GM12873 (cell line): Measurements from ENCODE around the gene RS1.

Source experiments
- TF ChIP-seq, protein P1 (sequence below): IDR thresholded peaks from 2 replicates; pipeline ENCODE4 v1.5.1; 2012; ENCODE audit warnings: low read depth, mild to moderate bottlenecking, moderate library complexity, low read length, control low read depth; ENCODE audit not compliant: insufficient read depth; ENCODE audit errors: missing control alignments

The RS1 gene

DNA sequence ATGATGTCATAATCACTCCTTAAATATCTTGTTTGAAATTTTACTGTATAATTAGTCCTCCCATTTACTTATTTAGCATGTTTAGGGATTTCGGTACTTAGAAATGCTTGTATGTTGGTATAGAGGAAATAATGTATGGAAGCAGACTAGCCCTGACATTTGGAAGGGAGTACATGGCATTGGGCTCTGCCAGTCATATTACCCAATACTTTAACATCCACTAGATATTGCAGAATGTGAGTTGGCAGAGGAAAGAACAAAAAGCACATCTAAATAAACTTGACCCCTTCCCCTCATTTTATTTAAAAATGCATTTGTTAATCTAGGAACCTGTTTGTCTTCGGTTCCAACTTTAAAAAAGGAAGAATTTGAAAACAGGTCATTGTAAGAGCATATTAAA is 77.8 kb downstream of the RS1 start:
- TF ChIP-seq, protein P1, sequence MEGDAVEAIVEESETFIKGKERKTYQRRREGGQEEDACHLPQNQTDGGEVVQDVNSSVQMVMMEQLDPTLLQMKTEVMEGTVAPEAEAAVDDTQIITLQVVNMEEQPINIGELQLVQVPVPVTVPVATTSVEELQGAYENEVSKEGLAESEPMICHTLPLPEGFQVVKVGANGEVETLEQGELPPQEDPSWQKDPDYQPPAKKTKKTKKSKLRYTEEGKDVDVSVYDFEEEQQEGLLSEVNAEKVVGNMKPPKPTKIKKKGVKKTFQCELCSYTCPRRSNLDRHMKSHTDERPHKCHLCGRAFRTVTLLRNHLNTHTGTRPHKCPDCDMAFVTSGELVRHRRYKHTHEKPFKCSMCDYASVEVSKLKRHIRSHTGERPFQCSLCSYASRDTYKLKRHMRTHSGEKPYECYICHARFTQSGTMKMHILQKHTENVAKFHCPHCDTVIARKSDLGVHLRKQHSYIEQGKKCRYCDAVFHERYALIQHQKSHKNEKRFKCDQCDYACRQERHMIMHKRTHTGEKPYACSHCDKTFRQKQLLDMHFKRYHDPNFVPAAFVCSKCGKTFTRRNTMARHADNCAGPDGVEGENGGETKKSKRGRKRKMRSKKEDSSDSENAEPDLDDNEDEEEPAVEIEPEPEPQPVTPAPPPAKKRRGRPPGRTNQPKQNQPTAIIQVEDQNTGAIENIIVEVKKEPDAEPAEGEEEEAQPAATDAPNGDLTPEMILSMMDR = no peak

DNA sequence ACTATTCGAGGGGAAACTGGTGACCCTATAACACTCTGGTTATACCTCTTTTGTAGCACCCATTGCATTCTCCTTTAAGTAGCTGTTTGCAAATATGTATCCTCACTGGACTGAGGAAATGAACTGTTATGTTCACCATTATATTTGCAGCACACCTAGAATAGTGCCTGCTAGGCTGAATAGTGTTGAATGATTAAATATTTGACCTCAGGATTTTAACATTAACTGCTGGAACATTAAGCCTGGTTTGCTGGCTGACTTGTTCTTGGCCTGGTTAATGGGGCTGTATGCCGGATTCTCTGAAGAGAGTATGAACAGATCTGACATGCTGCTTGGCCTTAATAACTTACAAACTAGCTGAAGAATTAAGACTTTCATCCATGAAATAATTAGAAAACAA is 80.1 kb downstream of the RS1 start:
- TF ChIP-seq, protein P1 = no peak
